Measurements from ENCODE around the gene RFTN2. TPM values are rescaled to one million over a fixed set of nuclear protein-coding genes. Genes with fewer than 3 reads are reported as not detected.
"Not testable (repeated sequence)": the region's sequence is repeated elsewhere in the genome, so short reads cannot be mapped to it uniquely, and the experiment has no call there.

RFTN2 gene
- total RNA-seq, result 5.5 TPM

DNA sequence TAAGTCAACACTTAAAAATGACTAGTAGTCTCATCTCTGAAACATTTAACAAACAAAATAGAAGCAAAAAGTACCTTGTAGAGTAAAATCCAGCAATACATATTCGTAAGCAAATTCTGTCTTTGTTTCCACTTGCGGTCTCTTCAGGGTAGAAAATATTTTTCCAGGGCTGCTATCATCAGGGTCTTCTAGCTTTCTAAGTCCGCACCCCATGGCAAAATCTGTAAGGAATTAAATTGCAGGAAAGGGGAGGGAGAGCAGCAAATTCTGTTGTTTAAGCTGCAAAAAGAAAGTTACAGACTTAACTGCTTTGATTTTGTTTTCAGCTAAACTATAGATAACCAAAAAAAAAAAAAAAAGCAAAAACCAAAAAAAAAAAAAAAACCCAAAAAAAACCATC lies at the start of gene RFTN2:
Gene RFTN2, minus strand, starts transcription at position 342 of the 400 bp plus-strand sequence. Its CDS starts 129 bp downstream, at position 213.
- DNase-seq (ENCODE audit: low spot score), result no peak

- DNase-seq (ENCODE audit: low spot score), result no peak
Observed at GRCh38 chr2:197717863-197718262, 42.5 kb upstream of the RFTN2 start.

- DNase-seq (ENCODE audit: low spot score), result no peak
Observed at GRCh38 chr2:197713271-197713670, 37.9 kb upstream of the RFTN2 start.

DNA sequence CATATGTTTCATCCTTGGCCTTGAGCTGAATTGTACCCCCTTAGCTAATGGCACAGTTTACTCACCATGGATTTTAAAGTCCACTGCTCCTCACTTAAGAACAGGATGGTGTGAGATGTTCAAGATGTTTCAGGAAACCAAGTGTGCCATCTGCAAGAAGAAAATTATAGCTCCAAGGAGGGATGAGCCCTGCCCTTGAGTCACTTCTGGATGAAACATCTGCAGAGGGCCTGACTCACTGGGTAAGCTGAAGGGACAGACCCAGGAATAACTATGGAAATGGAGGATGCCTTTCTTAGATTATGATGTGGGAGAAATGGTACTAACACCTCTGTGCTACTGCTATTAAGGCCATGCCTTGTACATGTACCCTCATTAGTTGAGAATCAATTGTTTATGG lies 36.2 kb upstream of the RFTN2 start:
- no peak for DNase-seq (ENCODE audit: low spot score)

DNA sequence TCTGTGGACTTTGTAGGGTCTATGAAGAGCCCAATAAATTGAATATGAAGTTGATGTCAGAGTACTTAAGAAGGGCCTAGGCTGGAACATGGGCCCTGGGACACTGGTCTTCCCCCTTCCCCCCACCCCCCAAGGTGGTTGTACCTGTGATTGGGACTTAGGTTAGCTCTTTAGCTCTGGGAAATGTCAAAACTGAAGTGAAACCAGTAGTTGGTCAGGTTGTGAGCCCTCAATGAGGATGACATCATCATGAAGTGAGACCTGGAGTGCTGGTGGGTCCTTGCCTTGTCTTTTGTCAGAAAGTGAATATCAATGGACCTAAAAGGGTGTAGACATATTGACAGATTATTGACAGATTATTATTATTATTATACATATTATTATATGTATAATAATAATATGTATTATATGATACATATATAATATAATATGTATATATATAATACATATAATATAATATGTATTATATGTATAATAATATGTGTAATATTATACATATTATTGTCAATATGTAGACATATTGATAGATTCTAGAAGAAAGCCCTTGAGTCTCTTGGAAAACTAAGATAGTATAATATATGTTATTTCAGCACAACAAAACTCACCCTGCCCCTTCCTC lies 35.1 kb upstream of the RFTN2 start:
- DNase-seq (ENCODE audit: low spot score), result no peak

GRCh38 chr2:197709140-197709539 lies 33.8 kb upstream of the RFTN2 start:
- not testable (repeated sequence) for DNase-seq (ENCODE audit: low spot score)

GRCh38 chr2:197708331-197708730 lies 32.9 kb upstream of the RFTN2 start:
- no peak for DNase-seq (ENCODE audit: low spot score)

GRCh38 chr2:197707316-197708213 lies 32.2 kb upstream of the RFTN2 start:
- no peak for DNase-seq (ENCODE audit: low spot score)

DNA sequence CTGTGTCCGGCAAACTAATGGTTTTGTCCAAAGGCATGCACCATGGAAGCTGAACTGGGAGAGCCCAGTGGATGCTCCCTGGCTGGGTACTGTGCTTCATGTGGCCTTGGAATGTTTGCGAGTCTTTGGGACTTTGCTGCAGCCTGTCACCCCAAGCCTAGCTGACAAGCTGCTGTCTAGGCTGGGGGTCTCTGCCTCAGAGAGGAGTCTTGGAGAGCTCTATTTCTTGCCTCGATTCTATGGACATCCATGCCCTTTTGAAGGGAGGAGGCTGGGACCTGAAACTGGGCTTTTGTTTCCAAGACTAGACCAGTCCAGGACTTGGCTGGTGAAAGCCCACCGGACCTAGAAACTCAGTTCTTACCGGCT lies 31.4 kb upstream of the RFTN2 start:
- no peak for DNase-seq (ENCODE audit: low spot score)

DNA sequence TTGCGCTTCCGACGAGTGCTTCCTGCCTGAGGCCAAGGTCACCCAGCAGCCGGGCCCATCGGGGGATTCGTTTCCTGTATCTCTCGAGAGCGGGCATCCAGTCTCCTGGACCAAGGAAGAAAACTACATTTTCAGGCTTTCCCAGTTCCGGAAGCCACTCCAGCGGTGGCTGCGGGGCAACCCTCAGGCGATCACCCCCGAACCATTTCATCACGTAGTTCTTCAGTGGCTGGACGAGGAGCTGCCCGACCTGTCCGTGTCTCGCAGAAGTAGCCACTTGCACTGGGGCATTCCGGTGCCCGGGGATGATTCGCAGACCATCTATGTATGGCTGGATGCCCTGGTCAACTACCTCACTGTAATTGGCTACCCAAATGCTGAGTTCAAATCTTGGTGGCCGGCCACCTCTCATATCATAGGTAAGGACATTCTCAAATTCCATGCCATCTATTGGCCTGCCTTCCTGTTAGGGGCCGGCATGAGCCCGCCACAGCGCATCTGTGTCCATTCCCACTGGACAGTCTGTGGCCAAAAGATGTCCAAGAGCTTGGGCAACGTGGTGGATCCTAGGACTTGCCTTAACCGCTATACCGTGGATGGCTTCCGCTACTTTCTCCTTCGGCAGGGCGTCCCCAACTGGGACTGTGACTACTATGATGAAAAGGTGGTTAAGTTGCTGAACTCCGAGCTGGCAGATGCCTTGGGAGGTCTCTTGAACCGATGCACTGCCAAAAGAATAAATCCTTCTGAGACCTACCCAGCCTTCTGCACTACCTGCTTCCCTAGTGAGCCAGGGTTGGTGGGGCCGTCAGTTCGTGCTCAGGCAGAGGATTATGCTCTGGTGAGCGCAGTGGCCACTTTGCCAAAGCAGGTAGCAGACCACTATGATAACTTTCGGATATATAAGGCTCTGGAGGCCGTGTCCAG lies 30.8 kb upstream of the RFTN2 start:
- DNase-seq (ENCODE audit: low spot score), result peak; percentile 12

- DNase-seq (ENCODE audit: low spot score), result peak; percentile 95
Observed at GRCh38 chr2:197705121-197705911, 29.9 kb upstream of the RFTN2 start, which contains the start of gene MARS2. TSS of gene MARS2 (plus strand) at chr2:197705369. CDS start at chr2:197705406, 37 bp downstream.

DNA sequence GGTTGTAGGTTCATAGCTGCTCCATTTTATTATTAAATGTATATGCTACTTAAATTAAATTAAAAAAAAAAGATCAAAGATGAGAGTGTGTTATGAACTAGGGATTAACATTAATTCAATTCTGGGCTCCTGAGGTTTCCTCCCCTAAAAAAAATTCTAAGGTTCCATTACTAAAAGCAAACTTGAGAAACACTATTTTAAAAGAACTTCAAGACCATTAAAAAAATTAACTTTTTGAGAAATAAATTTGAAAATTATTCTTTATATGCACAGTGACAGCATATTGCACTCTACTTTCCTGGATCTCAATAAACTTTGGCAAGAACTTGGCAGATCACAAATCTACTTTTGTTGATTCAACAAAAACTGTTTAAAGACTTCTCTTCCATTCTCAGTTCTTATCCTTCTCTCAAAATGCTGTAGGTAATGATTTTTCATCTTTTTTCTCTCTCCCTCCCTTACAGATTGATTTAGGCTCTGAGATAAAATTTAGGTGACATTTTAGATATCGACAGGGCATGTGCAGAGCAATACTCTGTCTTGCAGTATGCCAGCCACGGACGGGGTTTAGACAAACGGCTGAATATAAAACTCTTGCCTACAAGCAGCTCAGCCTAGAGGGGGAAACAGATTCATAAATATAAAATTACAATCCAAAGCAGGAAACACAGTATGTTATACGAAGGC lies 29.2 kb upstream of the RFTN2 start:
- no peak for DNase-seq (ENCODE audit: low spot score)

GRCh38 chr2:197700960-197701359 lies 25.6 kb upstream of the RFTN2 start:
- DNase-seq (ENCODE audit: low spot score), result no peak

- not testable (repeated sequence) for DNase-seq (ENCODE audit: low spot score)
Observed at GRCh38 chr2:197699724-197700123, 24.3 kb upstream of the RFTN2 start.

GRCh38 chr2:197696571-197696970 lies 21.2 kb upstream of the RFTN2 start:
- not testable (repeated sequence) for DNase-seq (ENCODE audit: low spot score)

DNA sequence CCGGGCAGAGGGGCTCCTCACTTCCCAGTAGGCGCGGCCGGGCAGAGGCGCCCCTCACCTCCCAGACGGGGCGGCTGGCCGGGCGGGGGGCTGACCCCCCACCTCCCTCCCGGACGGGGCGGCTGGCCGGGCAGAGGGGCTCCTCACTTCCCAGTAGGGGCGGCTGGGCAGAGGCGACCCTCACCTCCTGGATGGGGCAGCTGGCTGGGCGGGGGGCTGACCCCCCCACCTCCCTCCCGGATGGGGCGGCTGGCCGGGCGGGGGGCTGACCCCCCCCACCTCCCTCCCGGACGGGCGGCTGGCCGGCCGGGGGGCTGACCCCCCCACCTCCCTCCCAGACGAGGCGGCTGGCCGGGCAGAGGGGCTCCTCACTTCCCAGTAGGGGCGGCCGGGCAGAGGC lies 20.6 kb upstream of the RFTN2 start:
- DNase-seq (ENCODE audit: low spot score), result not testable (repeated sequence)

DNA sequence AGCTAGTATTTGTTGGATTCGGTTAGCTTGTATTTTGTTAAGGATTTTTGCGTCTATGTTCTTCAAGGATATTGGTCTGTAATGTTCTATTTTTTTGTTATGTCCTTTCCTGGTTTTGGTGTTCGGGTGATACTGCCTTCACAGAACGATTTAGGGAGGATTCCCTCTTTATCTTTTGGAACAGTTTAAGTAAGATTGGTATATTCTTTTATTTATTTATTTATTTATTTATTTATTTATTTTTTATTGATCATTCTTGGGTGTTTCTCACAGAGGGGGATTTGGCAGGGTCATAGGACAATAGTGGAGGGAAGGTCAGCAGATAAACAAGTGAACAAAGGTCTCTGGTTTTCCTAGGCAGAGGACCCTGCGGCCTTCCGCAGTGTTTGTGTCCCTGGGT lies 19.8 kb upstream of the RFTN2 start:
- not testable (repeated sequence) for DNase-seq (ENCODE audit: low spot score)

DNA sequence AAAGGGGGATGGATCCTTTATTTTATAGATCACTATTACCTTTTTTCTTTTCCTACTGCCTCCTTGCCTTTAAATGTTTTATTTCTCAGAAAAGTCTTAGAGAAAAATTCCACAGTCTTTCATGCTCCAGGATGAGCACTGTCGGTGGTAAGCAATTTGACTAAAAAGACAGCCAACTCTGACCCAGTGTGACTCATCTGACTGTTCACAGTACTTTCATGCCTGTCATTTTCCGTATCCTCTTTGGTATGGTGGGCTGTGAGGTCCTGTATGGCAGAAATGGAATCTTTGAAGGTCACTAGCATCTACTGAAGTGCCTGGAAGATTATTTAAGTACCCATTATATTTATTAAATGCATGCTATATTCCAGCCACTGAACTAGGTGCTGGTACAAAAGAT lies 2.1 kb upstream of the RFTN2 start:
- DNase-seq (ENCODE audit: low spot score), result no peak

DNA sequence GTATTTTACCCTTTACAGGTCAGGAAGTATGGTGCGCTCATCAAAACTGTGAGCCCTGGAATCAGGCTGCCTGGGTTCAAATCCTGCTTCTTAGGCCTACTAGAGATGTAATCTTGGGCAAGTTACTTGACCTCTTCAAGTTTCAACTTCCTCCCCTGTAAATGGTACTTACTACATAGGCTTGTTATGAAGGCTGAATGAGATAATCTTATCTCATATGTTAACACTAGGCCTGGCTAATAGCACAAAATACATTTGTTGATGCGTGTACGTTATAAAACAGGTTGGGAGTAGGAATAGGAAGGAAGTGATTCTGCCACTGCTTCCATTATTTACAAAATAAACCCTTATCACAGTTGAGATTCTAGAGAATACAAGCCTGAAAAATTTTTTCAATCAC lies 1.7 kb upstream of the RFTN2 start:
- DNase-seq (ENCODE audit: low spot score), result no peak

DNA sequence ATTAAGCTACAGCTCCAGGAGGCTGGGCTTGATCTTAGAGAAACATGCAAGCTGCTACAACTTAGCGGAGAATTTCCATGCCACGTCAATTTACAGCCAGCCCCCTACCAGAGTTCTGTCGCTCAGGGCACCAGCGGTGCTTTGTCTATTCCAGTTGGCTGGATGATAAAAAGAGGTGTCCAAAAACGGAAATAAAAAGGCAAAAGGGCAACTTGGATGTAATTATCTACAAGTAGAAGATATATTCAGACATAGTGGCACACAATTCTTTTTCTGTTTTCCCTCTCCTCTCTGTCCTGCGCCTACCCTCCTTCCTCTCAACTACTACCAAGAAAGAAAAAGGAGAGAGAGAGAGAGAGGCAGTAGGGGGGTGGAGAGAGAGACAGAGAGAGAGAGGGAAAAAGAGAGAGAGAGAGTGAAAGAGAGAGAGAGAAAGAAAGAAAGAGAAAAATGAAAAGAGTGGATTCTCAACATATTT lies 363 bp upstream of the RFTN2 start:
- no peak for DNase-seq (ENCODE audit: low spot score)
